Mesothelial cell of epicardium (in vitro differentiated cells): ENCODE measurements around the gene BLMH. TPM values are rescaled to one million over a fixed set of nuclear protein-coding genes. Genes with fewer than 3 reads are reported as not detected.

Experiments used
- DNase-seq, 2 experiments: peaks; one replicate each; pipeline ENCODE4 v3.0.0; 2021; ENCODE audit warnings: low spot score in 2 of 2; ENCODE audit not compliant: unreplicated experiment in 2 of 2
- H3K27ac Mint-ChIP-seq: 2 replicates; pipeline ENCODE4 v1.8.0; 2021; ENCODE audit warnings: mixed read lengths
- H3K27me3 Mint-ChIP-seq: 2 replicates; pipeline ENCODE4 v1.8.0; 2021; ENCODE audit warnings: low read depth, mixed read lengths
- H3K36me3 Mint-ChIP-seq: 2 replicates; pipeline ENCODE4 v1.8.0; 2021; ENCODE audit warnings: mixed read lengths
- H3K4me1 Mint-ChIP-seq: 2 replicates; pipeline ENCODE4 v1.8.0; 2021; ENCODE audit warnings: mixed read lengths
- H3K4me3 Mint-ChIP-seq: 2 replicates; pipeline ENCODE4 v1.8.0; 2021; ENCODE audit warnings: mild to moderate bottlenecking, moderate library complexity, mixed read lengths
- H3K9me3 Mint-ChIP-seq: 2 replicates; pipeline ENCODE4 v1.8.0; 2021; ENCODE audit warnings: mixed read lengths
- CTCF ChIP-seq: fragments of 200-600 bp; sonication (generic); IDR thresholded peaks from one replicate; pipeline ENCODE4 v1.5.0; 2021; ENCODE audit warnings: antibody characterized with exemption; ENCODE audit not compliant: unreplicated experiment
- total RNA-seq: library from RNA; stranded (reverse); gene quantifications from 3 replicates; pipeline ENCODE4 v1.2.1, GENCODE V29; 2021

BLMH gene
- total RNA-seq, 1 donor from 2014 or later: 46.4 TPM

GRCh38 chr17:30275911-30276310 is 15.8 kb downstream of the BLMH start:
- H3K9me3 Mint-ChIP-seq: no peaks in the 10 kb centered on the region
- H3K4me3 Mint-ChIP-seq: no peak overlapping the region

GRCh38 chr17:30274887-30275286 is 16.9 kb downstream of the BLMH start:
- Mint-ChIP-seq H3K36me3 (peaks cover 34% of the 10 kb centered on the region), H3K4me1 (no peaks in the 10 kb centered on the region), H3K27ac (no peak overlapping the region), H3K27me3 (no peaks in the 10 kb centered on the region), H3K4me3 (no peak overlapping the region), H3K9me3 (no peaks in the 10 kb centered on the region)
- no peak for TF ChIP-seq CTCF
- DNase-seq: no peak

More at GRCh38 chr17:30275911-30276310, 15.8 kb downstream of the BLMH start:
- H3K36me3 Mint-ChIP-seq: peaks cover 33% of the 10 kb centered on the region
- no peaks in the 10 kb centered on the region for H3K27me3 Mint-ChIP-seq
- no peak for TF ChIP-seq CTCF
- H3K4me1 Mint-ChIP-seq: no peaks in the 10 kb centered on the region
- no peak for DNase-seq
- H3K27ac Mint-ChIP-seq: no peak overlapping the region

- Mint-ChIP-seq H3K4me1 (no peaks in the 10 kb centered on the region), H3K27me3 (no peaks in the 10 kb centered on the region), H3K9me3 (no peaks in the 10 kb centered on the region), H3K4me3 (no peak overlapping the region), H3K36me3 (peaks cover 39% of the 10 kb centered on the region), H3K27ac (no peak overlapping the region)
- TF ChIP-seq CTCF: no peak
- DNase-seq: no peak
Measured at GRCh38 chr17:30273373-30273772, 18.4 kb downstream of the BLMH start.

GRCh38 chr17:30271102-30271501 is 20.6 kb downstream of the BLMH start:
- DNase-seq: no peak
- TF ChIP-seq CTCF: no peak
- Mint-ChIP-seq H3K4me3 (no peak overlapping the region), H3K36me3 (peaks cover 42% of the 10 kb centered on the region), H3K9me3 (no peaks in the 10 kb centered on the region), H3K4me1 (no peaks in the 10 kb centered on the region), H3K27me3 (no peaks in the 10 kb centered on the region), H3K27ac (no peak overlapping the region)

- no peak for TF ChIP-seq CTCF
- H3K27me3 Mint-ChIP-seq: no peaks in the 10 kb centered on the region
- no peaks in the 10 kb centered on the region for H3K9me3 Mint-ChIP-seq
- H3K4me3 Mint-ChIP-seq: no peak overlapping the region
- H3K36me3 Mint-ChIP-seq: peaks cover 29% of the 10 kb centered on the region
- H3K27ac Mint-ChIP-seq: no peak overlapping the region
- DNase-seq: no peak
- peaks cover 18% of the 10 kb centered on the region for H3K4me1 Mint-ChIP-seq
Measured at GRCh38 chr17:30267625-30268024, 24.1 kb downstream of the BLMH start.
